HL-60/S4 treated with phorbol 12-myristate 13-acetate at 8.2 ng/mL for 4 days and 3 days (cell line): Measurements from ENCODE around the gene ALDH16A1.
"Not testable (repeated sequence)": the region's sequence is repeated elsewhere in the genome, so short reads cannot be mapped to it uniquely, and the experiment has no call there.

Experiments
- in situ Hi-C: fragments of 300-500 bp; cut with MboI; formaldehyde crosslinking; loops from 2 replicates; pipeline ENCODE4 v1.15.0; 2022; ENCODE audit warnings: low sequenced_read_pairs

The ALDH16A1 gene

DNA sequence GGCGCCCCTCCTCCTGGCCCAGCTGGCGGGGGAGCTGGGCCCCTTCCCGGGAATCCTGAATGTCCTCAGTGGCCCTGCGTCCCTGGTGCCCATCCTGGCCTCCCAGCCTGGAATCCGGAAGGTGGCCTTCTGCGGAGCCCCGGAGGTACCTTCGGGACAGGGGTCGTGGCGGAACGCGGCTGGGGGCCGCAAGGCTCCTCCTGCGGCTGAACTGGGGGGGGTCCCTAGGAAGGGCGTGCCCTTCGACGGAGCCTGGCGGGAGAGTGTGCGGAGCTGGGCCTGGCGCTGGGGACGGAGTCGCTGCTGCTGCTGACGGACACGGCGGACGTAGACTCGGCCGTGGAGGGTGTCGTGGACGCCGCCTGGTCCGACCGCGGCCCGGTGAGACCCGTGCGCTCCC lies 8.6 kb downstream of the ALDH16A1 start:
- in situ Hi-C loops: no loop called here

DNA sequence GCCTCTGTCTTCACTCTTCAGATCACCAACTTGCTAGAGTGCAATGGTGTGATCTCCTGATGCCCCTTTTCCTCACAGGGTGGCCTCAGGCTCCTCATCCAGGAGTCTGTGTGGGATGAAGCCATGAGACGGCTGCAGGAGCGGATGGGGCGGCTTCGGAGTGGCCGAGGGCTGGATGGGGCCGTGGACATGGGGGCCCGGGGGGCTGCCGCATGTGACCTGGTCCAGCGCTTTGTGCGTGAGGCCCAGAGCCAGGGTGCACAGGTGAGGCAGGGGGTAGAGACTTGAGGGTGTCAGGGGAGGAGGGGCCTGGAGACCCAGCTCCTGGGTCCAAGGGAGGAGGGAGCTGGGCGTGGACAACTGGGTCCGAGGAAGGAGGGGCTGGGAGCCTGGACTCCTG lies 9.5 kb downstream of the ALDH16A1 start:
- in situ Hi-C loops: no loop called here

DNA sequence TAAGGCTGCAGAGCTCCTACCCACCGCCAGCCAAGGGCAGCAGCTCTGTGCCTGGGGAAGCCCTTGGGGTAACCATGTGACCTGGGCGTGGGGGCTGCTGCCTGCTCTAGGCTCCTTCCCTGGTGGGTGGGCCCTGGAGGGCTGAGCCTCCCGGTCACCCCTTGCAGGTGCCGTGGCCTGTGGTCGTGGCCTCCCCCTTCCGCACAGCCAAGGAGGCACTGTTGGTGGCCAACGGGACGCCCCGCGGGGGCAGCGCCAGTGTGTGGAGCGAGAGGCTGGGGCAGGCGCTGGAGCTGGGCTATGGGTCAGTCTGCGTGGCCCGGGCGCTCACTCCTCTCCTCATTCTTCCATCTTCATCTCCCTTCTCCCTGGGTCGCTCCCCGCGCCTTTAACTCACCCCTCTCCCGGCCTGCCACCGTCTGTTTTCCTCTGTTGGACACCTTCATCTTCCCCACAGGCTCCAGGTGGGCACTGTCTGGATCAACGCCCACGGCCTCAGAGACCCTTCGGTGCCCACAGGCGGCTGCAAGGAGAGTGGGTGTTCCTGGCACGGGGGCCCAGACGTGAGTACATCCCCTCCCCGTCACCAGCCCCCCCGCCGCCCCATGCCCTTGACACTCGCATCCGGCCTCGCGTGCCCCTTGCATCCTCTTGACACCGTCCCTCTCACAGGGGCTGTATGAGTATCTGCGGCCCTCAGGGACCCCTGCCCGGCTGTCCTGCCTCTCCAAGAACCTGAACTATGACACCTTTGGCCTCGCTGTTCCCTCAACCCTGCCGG lies 11.1 kb downstream of the ALDH16A1 start:
- in situ Hi-C loops: no loop called here

DNA sequence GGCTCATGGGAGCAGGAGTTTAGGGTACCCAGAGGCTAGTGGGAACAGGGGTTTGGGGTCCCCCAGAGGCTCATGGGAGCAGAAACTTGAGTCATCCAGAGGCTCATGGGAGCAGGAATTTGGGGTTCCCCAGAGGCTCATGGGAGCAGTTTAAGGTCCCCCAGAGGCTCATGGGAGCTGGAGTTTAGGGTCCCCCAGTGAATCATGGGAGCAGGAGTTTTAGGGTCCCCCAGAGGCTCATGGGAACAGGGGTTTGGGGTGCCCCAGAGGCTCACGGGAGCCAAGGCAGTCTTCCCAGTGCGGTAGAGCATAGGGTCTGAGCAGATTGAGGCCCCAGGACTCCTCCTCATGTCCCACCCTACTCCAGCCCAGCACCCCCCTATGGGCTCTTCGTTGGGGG lies 12.3 kb downstream of the ALDH16A1 start:
- in situ Hi-C loops: no loop called here

DNA sequence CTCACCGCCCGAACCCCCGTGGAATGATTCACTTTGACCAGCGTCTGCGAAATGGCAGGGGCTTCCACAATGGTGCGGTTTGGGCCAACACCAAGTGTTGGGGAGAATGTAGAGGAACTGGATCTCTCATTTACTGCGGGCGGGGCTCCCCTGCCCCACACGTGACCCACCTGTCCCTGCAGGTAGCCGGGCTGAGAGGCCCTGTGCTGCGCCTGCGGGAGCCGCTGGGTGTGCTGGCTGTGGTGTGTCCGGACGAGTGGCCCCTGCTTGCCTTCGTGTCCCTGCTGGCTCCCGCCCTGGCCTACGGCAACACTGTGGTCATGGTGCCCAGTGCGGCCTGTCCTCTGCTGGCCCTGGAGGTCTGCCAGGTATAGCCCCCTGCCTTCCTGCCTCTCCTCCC lies 15.2 kb downstream of the ALDH16A1 start:
- in situ Hi-C loops: no loop called here

DNA sequence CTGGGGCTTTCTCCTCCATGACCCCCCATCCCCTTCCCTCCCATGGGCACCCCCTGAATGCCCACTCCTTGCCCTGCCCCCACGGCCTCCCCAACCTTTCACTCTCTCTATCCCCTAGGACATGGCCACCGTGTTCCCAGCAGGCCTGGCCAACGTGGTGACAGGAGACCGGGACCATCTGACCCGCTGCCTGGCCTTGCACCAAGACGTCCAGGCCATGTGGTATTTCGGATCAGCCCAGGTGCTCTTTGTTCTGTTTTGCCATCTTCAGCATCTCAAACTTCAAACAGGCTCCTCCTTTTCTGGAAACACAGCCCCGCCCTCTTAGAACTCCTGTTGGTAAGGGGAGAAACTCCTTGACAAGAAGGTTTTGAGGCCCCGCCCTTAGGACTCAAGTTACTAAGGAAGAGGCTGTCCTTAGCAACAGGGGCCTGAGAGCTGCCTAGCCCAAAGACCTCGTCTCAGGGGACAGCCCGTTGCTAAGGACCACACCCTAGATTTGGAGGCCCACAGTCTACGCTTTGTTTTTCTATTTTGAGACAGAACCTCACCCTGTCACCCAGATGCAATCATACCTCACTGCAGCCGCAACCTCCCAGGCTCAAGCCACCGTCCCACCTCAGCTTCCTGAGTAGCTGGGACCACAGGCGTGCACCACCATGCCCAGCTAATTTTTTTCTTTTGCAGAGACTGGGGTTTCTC lies 15.9 kb downstream of the ALDH16A1 start:
- in situ Hi-C loops: no loop called here

DNA sequence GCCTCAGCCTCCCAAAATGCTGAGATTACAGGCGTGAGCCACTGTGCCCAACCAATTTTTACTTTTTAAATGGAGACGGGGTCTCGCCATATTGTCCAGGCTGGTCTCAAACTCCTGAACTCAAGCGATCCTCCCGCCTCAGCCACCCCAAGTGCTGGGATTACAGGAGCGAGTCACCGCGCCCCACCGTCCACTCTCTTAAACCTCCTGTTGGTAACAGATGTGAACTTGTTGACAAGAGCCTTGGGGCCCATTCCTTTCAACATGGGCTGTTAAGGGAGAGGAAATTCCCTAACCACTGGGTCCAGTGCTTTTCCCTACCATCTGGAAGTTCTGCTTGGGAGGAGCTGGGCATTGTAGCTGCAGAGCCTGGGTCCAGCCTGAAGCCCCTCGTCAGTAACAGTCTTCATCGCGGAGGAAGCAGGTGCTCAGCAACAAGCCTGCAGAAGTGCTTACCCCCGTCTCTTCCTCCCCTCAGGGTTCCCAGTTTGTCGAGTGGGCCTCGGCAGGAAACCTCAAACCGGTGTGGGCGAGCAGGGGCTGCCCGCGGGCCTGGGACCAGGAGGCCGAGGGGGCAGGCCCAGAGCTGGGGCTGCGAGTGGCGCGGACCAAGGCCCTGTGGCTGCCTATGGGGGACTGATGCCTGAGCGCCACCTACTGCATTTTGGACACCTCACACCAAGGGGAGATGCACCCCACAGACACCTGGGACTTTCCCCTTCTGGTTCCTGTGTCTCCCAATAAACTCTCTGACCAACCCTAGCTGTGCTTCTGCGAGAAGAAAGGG lies 17.0 kb downstream of the ALDH16A1 start:
- in situ Hi-C loops: no loop called here

DNA sequence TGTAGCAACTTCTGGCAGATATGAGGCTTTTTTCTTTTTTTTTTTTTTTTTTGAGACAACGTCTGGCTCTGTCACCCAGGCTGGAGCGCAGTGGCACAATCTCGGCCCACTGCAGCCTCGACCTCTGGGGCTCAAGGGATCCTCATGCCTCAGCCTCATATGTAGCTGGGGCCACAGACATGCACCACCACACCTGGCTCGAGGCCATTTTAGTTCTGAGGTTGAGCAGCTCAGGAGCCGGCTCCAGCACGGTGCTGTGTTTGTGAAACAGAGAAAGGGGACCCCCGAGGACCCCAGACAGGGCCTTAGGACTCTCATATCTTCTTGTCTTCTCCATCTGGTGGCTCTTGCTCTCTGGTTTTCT lies 17.6 kb downstream of the ALDH16A1 start:
- in situ Hi-C loops: no loop called here

DNA sequence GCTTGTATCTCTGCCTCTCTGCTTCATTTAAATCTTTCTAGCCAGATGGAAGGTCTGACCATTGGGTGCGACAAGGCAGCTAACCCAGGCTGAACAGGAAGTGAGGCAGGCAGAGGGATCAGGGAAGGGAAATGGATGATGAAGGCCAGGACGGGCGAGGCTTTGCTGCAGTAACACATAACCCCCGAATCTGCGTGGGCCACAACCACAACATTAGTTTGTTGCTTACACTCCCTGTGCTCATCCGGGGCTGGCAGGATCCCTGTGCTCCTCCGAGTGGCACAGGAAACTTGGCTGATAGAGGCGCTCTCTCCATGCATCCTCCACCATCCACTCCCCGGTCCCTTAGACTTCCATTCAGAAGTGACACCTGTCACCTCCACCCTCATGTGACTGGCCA lies 19.9 kb downstream of the ALDH16A1 start:
- in situ Hi-C loops: no loop called here

DNA sequence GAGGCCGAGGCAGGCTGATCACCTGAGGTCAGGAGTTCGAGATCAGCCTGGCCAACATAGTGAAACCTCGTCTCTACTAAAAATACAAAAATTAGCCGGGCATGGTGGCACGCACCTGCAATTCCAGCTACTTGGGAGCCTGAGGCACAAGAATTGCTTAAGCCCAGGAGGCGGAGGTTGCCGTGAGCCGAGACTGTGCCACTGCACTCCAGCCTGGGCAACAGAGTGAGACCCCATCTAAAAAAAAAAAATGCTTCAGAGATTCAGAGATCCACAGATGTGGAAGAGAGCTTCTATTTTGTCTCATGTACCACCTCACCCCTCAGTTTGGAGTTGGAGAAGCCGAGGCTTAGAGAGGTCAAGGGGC lies 20.5 kb downstream of the ALDH16A1 start:
- in situ Hi-C loops: not testable (repeated sequence)

DNA sequence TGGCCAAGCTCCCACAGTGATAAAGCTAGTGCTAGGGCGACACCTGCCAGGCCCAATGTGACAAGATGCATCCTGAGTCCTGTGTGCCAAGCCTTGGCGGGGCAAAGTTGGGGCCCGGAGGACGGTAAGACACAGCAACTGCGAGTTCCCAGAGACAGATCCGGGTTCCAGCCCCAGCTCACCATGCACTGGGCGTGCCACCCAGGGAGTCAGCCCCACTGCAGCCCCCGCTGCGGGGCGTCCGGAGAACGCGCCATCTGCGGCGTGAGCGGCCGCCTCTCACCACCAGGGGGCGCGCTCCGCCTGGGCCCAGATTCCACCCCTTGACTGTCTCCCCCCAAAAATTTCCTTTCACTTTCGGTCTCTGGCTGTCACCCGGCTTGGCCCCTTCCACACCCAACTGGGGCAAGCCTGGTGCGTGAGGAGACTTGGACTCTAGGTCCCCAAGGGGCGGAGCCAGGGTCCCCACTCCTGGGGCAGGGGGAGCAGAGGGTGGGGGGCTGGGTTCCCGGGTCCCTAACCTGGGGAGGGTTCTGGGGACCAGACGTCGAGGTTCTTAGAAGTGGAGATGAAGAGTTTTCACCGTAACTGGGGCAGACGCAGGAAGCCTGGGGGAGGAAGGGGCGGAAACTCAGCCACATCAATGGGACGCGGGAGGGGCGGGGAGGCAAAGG lies 21.0 kb downstream of the ALDH16A1 start, which contains the start of gene FLT3LG:
TSS of gene FLT3LG (plus strand) at position 348 of the 674 bp plus-strand sequence. CDS start 425 bp downstream, outside the sequence.
- in situ Hi-C loops: no loop called here

DNA sequence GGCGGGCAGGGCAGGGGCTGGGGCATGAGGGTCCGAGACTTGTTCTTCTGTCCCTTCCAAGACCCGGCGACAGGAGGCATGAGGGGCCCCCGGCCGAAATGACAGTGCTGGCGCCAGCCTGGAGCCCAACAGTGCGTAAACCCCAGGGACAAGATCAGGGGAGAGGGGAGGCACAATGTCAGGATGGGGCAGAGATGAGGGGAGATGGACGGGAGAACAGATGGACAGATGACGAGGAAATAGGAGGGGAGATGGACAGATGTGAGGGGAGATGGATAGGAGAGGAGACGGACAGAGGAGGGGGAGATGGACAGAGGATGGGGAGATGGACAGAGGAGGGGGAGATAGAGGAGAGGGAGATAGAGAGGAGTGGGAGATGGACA lies 21.5 kb downstream of the ALDH16A1 start:
- in situ Hi-C loops: no loop called here

DNA sequence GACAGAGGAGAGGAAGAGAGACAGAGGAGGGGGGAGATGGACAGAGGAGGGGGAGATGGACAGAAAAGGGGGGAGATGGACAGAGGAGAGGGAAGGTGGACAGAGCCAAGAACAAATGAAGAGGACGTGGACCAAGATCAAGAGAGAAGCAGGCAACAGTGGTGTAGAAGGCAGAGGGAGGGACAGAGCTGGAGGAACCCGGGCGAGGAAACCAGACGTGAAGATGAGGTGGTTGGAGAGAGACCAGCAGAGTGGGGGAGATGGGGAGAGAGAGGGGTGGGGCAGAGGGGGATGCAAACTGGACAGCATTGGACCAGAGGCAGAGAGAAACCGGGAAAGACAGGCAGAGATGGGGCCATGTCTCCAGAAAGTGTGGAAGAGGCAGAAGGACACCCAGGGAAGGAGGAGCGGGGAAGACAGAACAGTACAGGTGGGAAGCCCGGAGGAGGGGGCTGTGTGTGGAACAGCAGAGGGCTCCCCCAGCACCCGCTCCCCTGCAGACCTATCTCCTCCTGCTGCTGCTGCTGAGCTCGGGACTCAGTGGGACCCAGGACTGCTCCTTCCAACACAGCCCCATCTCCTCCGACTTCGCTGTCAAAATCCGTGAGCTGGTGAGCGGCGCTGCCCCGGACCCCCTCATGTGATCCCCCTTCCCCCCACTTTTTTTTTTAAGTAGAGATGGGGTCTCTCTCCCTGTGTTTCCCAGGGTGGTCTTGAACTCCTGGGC lies 22.3 kb downstream of the ALDH16A1 start:
- in situ Hi-C loops: no loop called here

DNA sequence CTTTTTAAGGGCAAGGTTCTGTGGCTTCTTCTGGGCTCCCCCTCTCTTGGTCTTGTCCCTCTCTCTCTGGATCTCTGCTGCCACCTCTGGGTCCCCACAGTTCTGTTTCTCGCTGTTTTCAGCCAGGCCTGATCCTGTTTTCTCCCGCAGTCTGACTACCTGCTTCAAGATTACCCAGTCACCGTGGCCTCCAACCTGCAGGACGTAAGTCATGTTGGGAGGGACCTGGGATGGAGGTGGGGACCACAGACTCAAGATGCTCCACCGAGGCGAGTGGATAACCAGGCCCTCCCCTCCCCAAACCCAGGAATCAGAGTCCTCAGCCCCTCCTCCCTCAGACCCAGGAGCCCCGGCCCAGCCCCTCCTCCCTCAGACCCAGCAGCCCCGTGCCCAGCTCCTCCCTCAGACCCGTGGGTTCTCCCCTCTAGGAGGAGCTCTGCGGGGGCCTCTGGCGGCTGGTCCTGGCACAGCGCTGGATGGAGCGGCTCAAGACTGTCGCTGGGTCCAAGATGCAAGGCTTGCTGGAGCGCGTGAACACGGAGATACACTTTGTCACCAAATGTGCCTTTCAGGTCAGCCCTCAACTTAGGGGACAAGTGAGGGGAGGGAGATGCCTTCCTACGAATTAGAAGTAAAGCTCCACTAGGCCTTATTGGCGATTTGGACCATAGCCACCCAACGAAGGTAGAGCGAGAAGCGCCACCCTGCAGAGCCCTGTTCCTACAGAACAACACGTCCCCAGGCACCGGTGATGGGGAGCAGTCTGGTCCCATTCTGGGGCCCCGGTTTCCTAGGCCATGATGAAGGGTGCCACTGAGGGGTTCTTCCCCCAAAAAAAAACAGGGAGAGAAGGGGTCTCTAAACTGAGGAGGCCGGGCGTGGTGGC lies 23.2 kb downstream of the ALDH16A1 start:
- in situ Hi-C loops: no loop called here

DNA sequence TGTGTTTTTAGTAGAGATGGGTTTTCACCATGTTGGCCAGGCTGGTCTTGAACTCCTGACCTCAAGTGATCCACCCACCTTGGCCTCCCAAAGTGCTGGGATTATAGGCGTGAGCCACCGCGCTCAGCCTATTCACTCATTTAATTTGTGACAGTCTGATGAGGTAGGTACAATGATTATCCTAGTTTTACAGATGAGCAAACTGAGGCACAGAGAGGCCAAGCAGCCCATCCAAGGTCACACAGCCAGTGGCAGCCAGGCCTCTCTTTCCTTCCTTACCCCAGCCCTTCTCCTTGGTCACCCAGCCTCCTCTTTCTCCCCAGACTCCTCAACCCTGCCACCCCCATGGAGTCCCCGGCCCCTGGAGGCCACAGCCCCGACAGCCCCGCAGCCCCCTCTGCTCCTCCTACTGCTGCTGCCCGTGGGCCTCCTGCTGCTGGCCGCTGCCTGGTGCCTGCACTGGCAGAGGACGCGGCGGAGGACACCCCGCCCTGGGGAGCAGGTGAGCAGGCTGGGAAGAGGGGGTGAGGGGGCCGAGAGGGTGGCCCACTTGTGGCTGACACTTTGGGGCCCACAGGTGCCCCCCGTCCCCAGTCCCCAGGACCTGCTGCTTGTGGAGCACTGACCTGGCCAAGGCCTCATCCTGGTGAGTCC lies 27.1 kb downstream of the ALDH16A1 start:
- in situ Hi-C loops: no loop called here

DNA sequence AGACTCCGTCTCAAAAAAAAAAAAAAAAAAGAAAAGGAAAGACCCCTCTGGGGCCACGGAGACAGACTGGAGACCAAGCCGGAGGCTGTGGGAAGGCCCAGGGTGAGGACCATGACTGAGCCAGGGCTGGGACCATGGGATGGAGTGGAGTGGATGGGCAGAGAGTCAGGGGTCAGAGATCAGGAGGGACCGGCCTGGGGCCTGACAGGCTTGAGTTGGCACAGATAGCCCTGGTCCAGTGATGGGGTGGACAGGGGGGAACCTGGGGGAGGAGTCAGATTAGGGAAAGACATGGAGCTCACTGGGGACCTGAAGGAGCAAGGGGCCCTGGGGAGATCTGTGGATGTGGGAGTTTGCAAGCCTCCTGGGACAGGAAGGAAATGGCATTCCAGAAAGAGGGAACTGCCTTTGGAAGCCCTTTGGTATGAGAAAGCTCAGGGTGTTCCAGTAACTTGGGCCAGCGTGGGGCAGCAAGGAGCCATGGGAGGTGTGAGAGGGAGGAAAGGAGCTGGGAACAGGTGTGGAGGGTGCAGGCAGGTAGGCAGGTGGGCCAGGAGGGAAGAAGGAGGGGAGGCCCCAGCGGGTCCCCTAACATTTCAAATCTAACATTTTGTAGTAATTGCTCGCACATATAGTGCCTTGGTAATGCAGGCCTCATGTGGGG lies 28.1 kb downstream of the ALDH16A1 start:
- in situ Hi-C loops: no loop called here

DNA sequence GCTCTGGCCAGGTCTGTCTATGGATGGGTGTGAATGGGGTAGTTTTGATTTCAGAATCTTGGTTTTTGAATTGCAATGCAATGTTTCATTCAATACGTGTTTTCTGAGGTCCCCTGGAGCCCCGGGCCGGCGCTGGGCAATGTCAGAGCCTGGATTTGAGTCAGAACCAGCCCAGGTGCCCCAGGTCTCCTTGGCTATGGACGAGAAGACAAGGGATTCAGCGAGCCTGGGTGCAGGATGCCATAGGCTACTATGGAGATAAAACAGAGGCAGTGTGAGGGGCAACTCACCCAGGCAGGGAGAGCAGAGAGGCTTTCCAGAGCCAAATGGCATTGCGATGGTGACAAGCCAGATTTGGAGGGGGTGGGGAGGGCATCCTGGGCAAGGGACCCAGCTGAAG lies 33.2 kb downstream of the ALDH16A1 start:
- in situ Hi-C loops: no loop called here

DNA sequence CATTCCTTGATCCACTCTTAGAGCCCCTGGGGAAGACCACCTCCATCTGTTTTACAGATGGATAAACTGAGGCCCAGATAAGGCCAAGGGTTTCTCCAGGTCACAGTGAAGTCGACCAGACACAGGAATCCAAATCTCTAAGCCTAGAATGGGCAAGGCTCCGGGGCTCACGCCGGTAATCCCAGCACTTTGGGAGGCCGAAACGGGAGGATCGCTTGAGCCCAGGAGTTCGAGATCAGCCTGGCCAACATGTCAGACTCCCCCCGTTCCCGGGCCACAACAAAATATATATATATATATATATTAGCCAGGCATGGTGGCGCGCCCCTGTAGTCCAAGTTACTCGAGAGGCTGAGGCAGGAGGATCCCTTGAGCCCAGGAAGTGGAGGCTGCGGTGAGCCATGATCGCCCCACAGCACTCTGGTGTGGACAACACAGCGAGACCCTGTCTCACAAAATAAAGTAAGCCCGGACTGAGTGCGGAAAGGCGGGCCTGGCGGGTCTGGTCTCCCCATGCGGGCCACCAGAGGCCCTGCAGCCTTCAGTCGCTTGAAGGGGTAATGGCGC lies 33.8 kb downstream of the ALDH16A1 start:
- in situ Hi-C loops: no loop called here
